SU-DHL-6 (cell line): ENCODE data around the gene COPZ1.

Experiments used
- EZH2phosphoT487 ChIP-seq: fragments of 200-600 bp; sonication (generic), shearing (Covaris generic); conservative IDR thresholded peaks from 2 replicates; pipeline ENCODE4 v1.6.1; 2018; ENCODE audit warnings: mild to moderate bottlenecking, antibody characterized with exemption, low read length, moderate library complexity, mixed read lengths
- TF ChIP-seq, protein P1 (sequence below): fragments of 200-600 bp; sonication (generic); IDR thresholded peaks from one replicate; pipeline ENCODE4 v1.5.1; 2017; ENCODE audit warnings: antibody characterized with exemption, mild to moderate bottlenecking, low read length, moderate library complexity; ENCODE audit not compliant: insufficient read depth, poor library complexity, severe bottlenecking

DNA sequence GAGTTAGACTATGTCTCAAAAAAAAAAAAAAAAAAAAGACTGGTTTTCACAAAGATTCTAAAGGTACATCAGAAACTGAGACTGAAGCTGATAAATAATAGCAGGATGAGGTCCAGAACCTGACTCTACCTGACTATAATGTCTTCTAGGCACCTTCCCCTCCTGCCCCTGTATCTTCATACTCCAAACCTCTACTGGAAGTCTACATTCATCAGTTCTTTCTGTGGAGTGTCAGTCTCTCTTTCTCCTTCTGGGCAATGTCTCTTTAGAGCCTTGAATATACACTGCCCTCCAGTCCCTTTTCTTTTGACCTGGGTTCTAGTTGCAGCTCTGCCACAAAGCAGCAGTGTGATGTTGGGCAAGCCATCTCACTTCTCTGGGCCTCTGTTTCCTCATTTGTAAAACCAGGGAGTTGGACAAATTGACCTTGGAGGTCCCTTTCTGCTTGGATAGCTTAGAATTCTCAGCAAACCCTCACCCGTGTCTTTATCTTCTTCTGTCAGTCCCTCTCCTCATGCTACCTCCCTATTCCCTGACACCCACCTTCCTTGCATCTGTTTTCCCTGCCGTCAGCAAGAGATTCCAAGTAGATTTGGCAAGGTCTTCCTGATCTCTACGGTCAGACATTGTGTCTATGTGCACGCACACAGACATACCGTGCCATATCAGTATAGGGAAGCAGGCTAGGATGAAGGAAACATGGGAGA lies 28.4 kb upstream of the COPZ1 start:
- TF ChIP-seq, protein P1, sequence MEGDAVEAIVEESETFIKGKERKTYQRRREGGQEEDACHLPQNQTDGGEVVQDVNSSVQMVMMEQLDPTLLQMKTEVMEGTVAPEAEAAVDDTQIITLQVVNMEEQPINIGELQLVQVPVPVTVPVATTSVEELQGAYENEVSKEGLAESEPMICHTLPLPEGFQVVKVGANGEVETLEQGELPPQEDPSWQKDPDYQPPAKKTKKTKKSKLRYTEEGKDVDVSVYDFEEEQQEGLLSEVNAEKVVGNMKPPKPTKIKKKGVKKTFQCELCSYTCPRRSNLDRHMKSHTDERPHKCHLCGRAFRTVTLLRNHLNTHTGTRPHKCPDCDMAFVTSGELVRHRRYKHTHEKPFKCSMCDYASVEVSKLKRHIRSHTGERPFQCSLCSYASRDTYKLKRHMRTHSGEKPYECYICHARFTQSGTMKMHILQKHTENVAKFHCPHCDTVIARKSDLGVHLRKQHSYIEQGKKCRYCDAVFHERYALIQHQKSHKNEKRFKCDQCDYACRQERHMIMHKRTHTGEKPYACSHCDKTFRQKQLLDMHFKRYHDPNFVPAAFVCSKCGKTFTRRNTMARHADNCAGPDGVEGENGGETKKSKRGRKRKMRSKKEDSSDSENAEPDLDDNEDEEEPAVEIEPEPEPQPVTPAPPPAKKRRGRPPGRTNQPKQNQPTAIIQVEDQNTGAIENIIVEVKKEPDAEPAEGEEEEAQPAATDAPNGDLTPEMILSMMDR = no peak
- TF ChIP-seq EZH2phosphoT487 = no peak
